Naive B cell (primary cell): ENCODE measurements around the gene SIKE1. TPM values are rescaled to one million over a fixed set of nuclear protein-coding genes. Genes with fewer than 3 reads are reported as not detected.

Experiments
- polyA plus RNA-seq, 6 donors: library from polyadenylated mRNA; unstranded; fragments of 300-500 nt; fragmentation: Illumina TruSeq; gene quantifications; one replicate each; pipeline ENCODE4 v1.2.3, GENCODE V29; 2021; ENCODE audit warnings: low read depth in 6 of 6

The SIKE1 gene
- polyA plus RNA-seq, 6 donors from 2014 or later = 29.1 to 44.2 (median 36.3) TPM

Other genes with a start within 250 kb of the SIKE1 start
- gene BCAS2, start 199.1 kb downstream of the SIKE1 start, polyA plus RNA-seq = 100 to 1,000 TPM in 4 of 6 donors, 10 to 100 TPM in 2; 97.3 to 160 (median 115) TPM
- 1 to 10 TPM in 2 of 6 donors, under 1 TPM in 3, not detected in 1; 0.13 to 1.8 (median 0.57) TPM for gene DENND2C, start 110.6 kb downstream of the SIKE1 start, polyA plus RNA-seq
- gene AMPD1, start 85.1 kb downstream of the SIKE1 start, polyA plus RNA-seq = not detected
- 10 to 100 TPM; 36.5 to 53.8 (median 46.8) TPM for gene NRAS, start 63.9 kb downstream of the SIKE1 start, polyA plus RNA-seq
- gene CSDE1, start 22.7 kb downstream of the SIKE1 start, polyA plus RNA-seq = 100 to 1,000 TPM; 313 to 339 (median 320) TPM
- not detected for gene SYCP1, start 74.2 kb upstream of the SIKE1 start, polyA plus RNA-seq
- not detected for gene TSHB, start 249.1 kb upstream of the SIKE1 start, polyA plus RNA-seq